ENCODE measurements around the gene SCN8A. TPM values are rescaled to one million over a fixed set of nuclear protein-coding genes. Genes with fewer than 3 reads are reported as not detected.
A peak's percentile ranks its signal among the peaks of the same experiment; 100 is the strongest.

SCN8A gene
- total and polyA plus RNA-seq, 2 experiments from 2014 or later, result 4.6 to 23.9 TPM

GRCh38 chr12:51792417-51792816 is 201.4 kb downstream of the SCN8A start:
- Histone ChIP-seq H3K27ac (ENCODE audit: low read depth) (no peak overlapping the region), H3K4me2 (no peak overlapping the region), H3K4me1 (ENCODE audit: insufficient read depth) (no peaks in the 10 kb centered on the region), H3K79me2 (replicated peaks; ENCODE audit: insufficient read depth) (no peaks in the 10 kb centered on the region), H2AFZ (no peak overlapping the region), H3F3A (replicated peaks; ENCODE audit: low read depth) (no peaks in the 10 kb centered on the region), H3K4me3 (no peak overlapping the region), H3K27me3 (ENCODE audit: insufficient read depth) (no peaks in the 10 kb centered on the region), H3K9me2 (ENCODE audit: insufficient read depth) (no peaks in the 10 kb centered on the region; the same call in 1 of the 2 replicates), H3K36me3 (ENCODE audit: insufficient read depth) (peaks cover 8% of the 10 kb centered on the region; the same call in 1 of the 2 replicates), H4K20me1 (replicated peaks; ENCODE audit: insufficient read depth) (peaks cover 5% of the 10 kb centered on the region; the same call in 1 of the 2 replicates)
- no peak overlapping the region for H3K4me3 Mint-ChIP-seq
- ATAC-seq (peak; percentile 79), DNase-seq (ENCODE audit: low spot score) (peak; percentile 39)
- peaks cover 3% of the 10 kb centered on the region for H3K27me3 Mint-ChIP-seq (ENCODE audit: insufficient read depth, low read depth, poor library complexity)
- H3K4me1 Mint-ChIP-seq, result no peaks in the 10 kb centered on the region
- H3K36me3 Mint-ChIP-seq (ENCODE audit: low read depth), result peaks cover 41% of the 10 kb centered on the region
- no peaks in the 10 kb centered on the region for H3K9me3 Mint-ChIP-seq
- H3K27ac Mint-ChIP-seq, result no peak overlapping the region
- TF ChIP-seq CTCF (conservative IDR thresholded peaks at IDR 0.05; ENCODE audit: low read depth in 2 of 2) (peak; percentile 16 to 33; a peak in 2 of 4 replicates), EZH2 (IDR thresholded peaks at IDR 0.05; ENCODE audit: low read depth, unreplicated experiment) (no peak)

GRCh38 chr12:51793201-51793600 is 202.2 kb downstream of the SCN8A start:
- Mint-ChIP-seq H3K9me3 (no peaks in the 10 kb centered on the region), H3K27me3 (ENCODE audit: insufficient read depth, low read depth, poor library complexity) (peaks cover 3% of the 10 kb centered on the region), H3K36me3 (ENCODE audit: low read depth) (peaks cover 47% of the 10 kb centered on the region), H3K4me1 (no peaks in the 10 kb centered on the region), H3K4me3 (no peak overlapping the region), H3K27ac (no peak overlapping the region)
- Histone ChIP-seq H3K4me1 (ENCODE audit: insufficient read depth) (no peaks in the 10 kb centered on the region), H3K27ac (ENCODE audit: low read depth) (no peak overlapping the region), H4K20me1 (replicated peaks; ENCODE audit: insufficient read depth) (peaks cover 5% of the 10 kb centered on the region; the same call in 1 of the 2 replicates), H3F3A (replicated peaks; ENCODE audit: low read depth) (no peaks in the 10 kb centered on the region), H3K4me2 (no peak overlapping the region), H3K79me2 (replicated peaks; ENCODE audit: insufficient read depth) (no peaks in the 10 kb centered on the region), H2AFZ (no peak overlapping the region), H3K4me3 (no peak overlapping the region), H3K27me3 (ENCODE audit: insufficient read depth) (no peaks in the 10 kb centered on the region), H3K36me3 (ENCODE audit: insufficient read depth) (peaks cover 8% of the 10 kb centered on the region; the same call in 1 of the 2 replicates), H3K9me2 (ENCODE audit: insufficient read depth) (no peaks in the 10 kb centered on the region; the same call in 1 of the 2 replicates)
- no peak for ATAC-seq
- no peak for DNase-seq (ENCODE audit: low spot score)
- no peak for TF ChIP-seq CTCF (conservative IDR thresholded peaks at IDR 0.05; ENCODE audit: low read depth in 2 of 2)
- no peak for TF ChIP-seq ZNF462 (CRISPR knock-in tag; IDR thresholded peaks at IDR 0.05)
- TF ChIP-seq REST (IDR thresholded peaks at IDR 0.05; ENCODE audit: unreplicated experiment), result no peak
- TF ChIP-seq JUNB (IDR thresholded peaks at IDR 0.05; ENCODE audit: unreplicated experiment), result no peak
- no peak for TF ChIP-seq ZNF331 (CRISPR knock-in tag; IDR thresholded peaks at IDR 0.05; ENCODE audit: low read depth)
- TF ChIP-seq ZNF114 (CRISPR knock-in tag; IDR thresholded peaks at IDR 0.05), result no peak

Measured in GM23338 (cell line).